Karpas-422 (cell line): ENCODE data around the gene ARSB. TPM values are rescaled to one million over a fixed set of nuclear protein-coding genes. Genes with fewer than 3 reads are reported as not detected.
A peak's percentile ranks its signal among the peaks of the same experiment; 100 is the strongest.
"Not testable (repeated sequence)": the region's sequence is repeated elsewhere in the genome, so short reads cannot be mapped to it uniquely, and the experiment has no call there.

Experiments used
- DNase-seq: peaks from one replicate; pipeline ENCODE4 v3.0.0-alpha.2; 2015
- H2AFZ ChIP-seq: fragments of 200-600 bp; sonication (generic); 2 replicates; pipeline ENCODE4 v1.6.1; 2014; ENCODE audit warnings: antibody characterized with exemption, low read length, mixed read lengths
- H3K27ac ChIP-seq: fragments of 200-600 bp; sonication (generic); 2 replicates; pipeline ENCODE4 v1.5.1; 2014; ENCODE audit warnings: mild to moderate bottlenecking, low read length, moderate library complexity
- H3K27me3 ChIP-seq: fragments of 200-600 bp; sonication (generic); 2 replicates; pipeline ENCODE4 v1.6.1; 2014; ENCODE audit warnings: low read length, mixed read lengths
- H3K36me3 ChIP-seq: fragments of 200-600 bp; sonication (generic); 2 replicates; pipeline ENCODE4 v1.6.1; 2014; ENCODE audit warnings: low read length, mixed read lengths; ENCODE audit not compliant: insufficient read depth
- H3K4me1 ChIP-seq: fragments of 200-600 bp; sonication (generic); 2 replicates; pipeline ENCODE4 v1.6.1; 2014; ENCODE audit warnings: mild to moderate bottlenecking, low read length, mixed read lengths
- H3K4me2 ChIP-seq: fragments of 200-600 bp; sonication (generic); 2 replicates; pipeline ENCODE4 v1.6.1; 2014; ENCODE audit warnings: low read length, low read depth, mild to moderate bottlenecking; ENCODE audit not compliant: poor library complexity, severe bottlenecking
- H3K4me3 ChIP-seq: fragments of 200-600 bp; sonication (generic); 2 replicates; pipeline ENCODE4 v1.5.1; 2014; ENCODE audit warnings: mild to moderate bottlenecking, antibody characterized with exemption, low read length, mixed read lengths
- H3K79me2 ChIP-seq: fragments of 200-600 bp; sonication (generic); 2 replicates; pipeline ENCODE4 v1.6.1; 2014; ENCODE audit warnings: mild to moderate bottlenecking, low read length, mixed read lengths
- H3K9ac ChIP-seq: fragments of 200-600 bp; sonication (generic); 2 replicates; pipeline ENCODE4 v1.6.0; 2014; ENCODE audit warnings: low read length
- H3K9me2 ChIP-seq: fragments of 200-600 bp; sonication (generic), shearing (Covaris generic); replicated peaks from 2 replicates; pipeline ENCODE4 v1.6.0; 2014; ENCODE audit warnings: mild to moderate bottlenecking, low read length, moderate library complexity; ENCODE audit not compliant: insufficient read depth
- H3K9me3 ChIP-seq: fragments of 300-700, 200-600 bp; sonication (generic); 2 replicates; pipeline ENCODE4 v1.6.1; 2014; ENCODE audit warnings: low read length, mixed read lengths
- H4K20me1 ChIP-seq: fragments of 200-600 bp; sonication (generic); 2 replicates; pipeline ENCODE4 v1.6.1; 2014; ENCODE audit warnings: mild to moderate bottlenecking, antibody characterized with exemption, low read length, low read depth; ENCODE audit not compliant: insufficient read depth
- total RNA-seq: library from RNA; depleted of rRNA; stranded (reverse); fragments of >200 nt; shearing (Covaris generic); gene quantifications from 2 replicates; pipeline ENCODE4 v1.2.3, GENCODE V29; 2014; ENCODE audit warnings: low replicate concordance

ARSB gene
- total RNA-seq, 1 experiment from 2014 or later: 10.8 TPM

- H3K4me2 ChIP-seq: no peak overlapping the region
- no peak overlapping the region for H2AFZ ChIP-seq
- no peaks in the 10 kb centered on the region for H3K79me2 ChIP-seq
- no peak overlapping the region for H3K9ac ChIP-seq
- H3K4me3 ChIP-seq: no peak overlapping the region
- no peak overlapping the region for H3K27ac ChIP-seq
- DNase-seq: no peak
- no peaks in the 10 kb centered on the region for H3K9me2 ChIP-seq
- H4K20me1 ChIP-seq: no peaks in the 10 kb centered on the region
- no peaks in the 10 kb centered on the region for H3K27me3 ChIP-seq
- no peaks in the 10 kb centered on the region for H3K9me3 ChIP-seq
- peaks cover 9% of the 10 kb centered on the region for H3K4me1 ChIP-seq
- H3K36me3 ChIP-seq: no peaks in the 10 kb centered on the region
Measured at GRCh38 chr5:78989080-78989479, 4.0 kb upstream of the ARSB start.

- H3K36me3 ChIP-seq: no peaks in the 10 kb centered on the region
- H3K4me2 ChIP-seq: peak overlapping the region; percentile 90
- no peaks in the 10 kb centered on the region for H3K27me3 ChIP-seq
- H4K20me1 ChIP-seq: no peaks in the 10 kb centered on the region
- H3K27ac ChIP-seq: no peak overlapping the region
- peak overlapping the region; percentile 80 for H3K9ac ChIP-seq
- peaks cover 18% of the 10 kb centered on the region for H3K4me1 ChIP-seq
- peak overlapping the region; percentile 44 for H2AFZ ChIP-seq
- no peaks in the 10 kb centered on the region for H3K9me2 ChIP-seq
- H3K79me2 ChIP-seq: no peaks in the 10 kb centered on the region
- DNase-seq: peak; percentile 47
- peak overlapping the region; percentile 70 for H3K4me3 ChIP-seq
- H3K9me3 ChIP-seq: no peaks in the 10 kb centered on the region
Measured at GRCh38 chr5:78985725-78986223, 664 bp upstream of the ARSB start.

GRCh38 chr5:78984439-78985115 is 533 bp downstream of the ARSB start:
- no peaks in the 10 kb centered on the region for H4K20me1 ChIP-seq
- DNase-seq: peak; percentile 87
- H3K9me3 ChIP-seq: no peaks in the 10 kb centered on the region
- H3K27ac ChIP-seq: no peak overlapping the region
- peak overlapping the region; percentile 97 for H2AFZ ChIP-seq
- H3K9ac ChIP-seq: peak overlapping the region; percentile 80
- H3K4me1 ChIP-seq: peaks cover 18% of the 10 kb centered on the region
- H3K79me2 ChIP-seq: no peaks in the 10 kb centered on the region
- H3K36me3 ChIP-seq: no peaks in the 10 kb centered on the region
- no peaks in the 10 kb centered on the region for H3K27me3 ChIP-seq
- H3K4me2 ChIP-seq: peak overlapping the region; percentile 90
- no peaks in the 10 kb centered on the region for H3K9me2 ChIP-seq
- peak overlapping the region; percentile 70 for H3K4me3 ChIP-seq

GRCh38 chr5:78983601-78984438 is 1.3 kb downstream of the ARSB start:
- peak; percentile 56 for DNase-seq
- Histone ChIP-seq H3K79me2 (no peaks in the 10 kb centered on the region), H2AFZ (peak overlapping the region; percentile 97), H3K36me3 (no peaks in the 10 kb centered on the region), H4K20me1 (no peaks in the 10 kb centered on the region), H3K4me3 (peak overlapping the region; percentile 70), H3K27ac (no peak overlapping the region), H3K9me3 (no peaks in the 10 kb centered on the region), H3K4me1 (peaks cover 18% of the 10 kb centered on the region), H3K27me3 (no peaks in the 10 kb centered on the region), H3K9ac (peak overlapping the region; percentile 80), H3K4me2 (peak overlapping the region; percentile 90), H3K9me2 (no peaks in the 10 kb centered on the region)

- not testable (repeated sequence) for H3K27ac ChIP-seq, H3K79me2 ChIP-seq, H3K9ac ChIP-seq, DNase-seq, H3K9me3 ChIP-seq, H3K36me3 ChIP-seq, H4K20me1 ChIP-seq, H3K27me3 ChIP-seq, H3K9me2 ChIP-seq
- H3K4me2 ChIP-seq: peak overlapping the region; percentile 90
- peaks cover 18% of the 10 kb centered on the region for H3K4me1 ChIP-seq
- H3K4me3 ChIP-seq: peak overlapping the region; percentile 70
- H2AFZ ChIP-seq: peak overlapping the region; percentile 97; the same call in 1 of the 2 replicates
Measured at GRCh38 chr5:78983194-78983593, 1.9 kb downstream of the ARSB start.

- Histone ChIP-seq H3K79me2 (no peaks in the 10 kb centered on the region), H3K4me2 (no peak overlapping the region)
Measured at GRCh38 chr5:78979909-78980308, 5.2 kb downstream of the ARSB start.

GRCh38 chr5:78979117-78979742 is 5.9 kb downstream of the ARSB start:
- Histone ChIP-seq H3K9me2 (no peaks in the 10 kb centered on the region), H3K27ac (no peak overlapping the region), H3K79me2 (no peaks in the 10 kb centered on the region), H3K4me2 (no peak overlapping the region), H3K4me1 (peaks cover 15% of the 10 kb centered on the region), H3K4me3 (no peak overlapping the region), H3K9ac (no peak overlapping the region), H3K27me3 (no peaks in the 10 kb centered on the region), H4K20me1 (no peaks in the 10 kb centered on the region), H3K36me3 (no peaks in the 10 kb centered on the region), H3K9me3 (no peaks in the 10 kb centered on the region), H2AFZ (no peak overlapping the region)
- no peak for DNase-seq

More at GRCh38 chr5:78979909-78980308, 5.2 kb downstream of the ARSB start:
- Histone ChIP-seq H3K9me3 (no peaks in the 10 kb centered on the region), H2AFZ (no peak overlapping the region), H4K20me1 (no peaks in the 10 kb centered on the region), H3K4me3 (no peak overlapping the region), H3K4me1 (peaks cover 15% of the 10 kb centered on the region), H3K27me3 (no peaks in the 10 kb centered on the region), H3K27ac (no peak overlapping the region), H3K9ac (no peak overlapping the region), H3K36me3 (no peaks in the 10 kb centered on the region), H3K9me2 (no peaks in the 10 kb centered on the region)
- DNase-seq: no peak

- H3K36me3 ChIP-seq: no peaks in the 10 kb centered on the region
- H3K27ac ChIP-seq: no peak overlapping the region
- peaks cover 4% of the 10 kb centered on the region for H3K4me1 ChIP-seq
- H3K79me2 ChIP-seq: no peaks in the 10 kb centered on the region
- H3K4me2 ChIP-seq: no peak overlapping the region
- no peak overlapping the region for H3K9ac ChIP-seq
- no peaks in the 10 kb centered on the region for H3K9me3 ChIP-seq
- H3K27me3 ChIP-seq: no peaks in the 10 kb centered on the region
- no peak overlapping the region for H2AFZ ChIP-seq
- H4K20me1 ChIP-seq: no peaks in the 10 kb centered on the region
- DNase-seq: no peak
- H3K9me2 ChIP-seq: no peaks in the 10 kb centered on the region
- no peak overlapping the region for H3K4me3 ChIP-seq
Measured at GRCh38 chr5:78975035-78975434, 10.1 kb downstream of the ARSB start.
